GM19324 (cell line): ENCODE measurements around the gene DUOXA1.
"Not testable (repeated sequence)": the region's sequence is repeated elsewhere in the genome, so short reads cannot be mapped to it uniquely, and the experiment has no call there.

ENCODE experiments used
- ATAC-seq: cut with Tn5 transposase; IDR thresholded peaks from one replicate; pipeline ENCODE4 v1.9.1; 2021; ENCODE audit warnings: mild to moderate bottlenecking, moderate library complexity; ENCODE audit not compliant: unreplicated experiment, low FRiP score

DUOXA1 gene

GRCh38 chr15:45151998-45152828 is 22.5 kb upstream of the DUOXA1 start:
- ATAC-seq: no peak

- no peak for ATAC-seq
These were observed 21.3 kb upstream of the DUOXA1 start for GRCh38 chr15:45150997-45151396.

- no peak for ATAC-seq
These were observed 20.8 kb upstream of the DUOXA1 start for GRCh38 chr15:45150481-45150880.

GRCh38 chr15:45149060-45149459 is 19.4 kb upstream of the DUOXA1 start:
- no peak for ATAC-seq

GRCh38 chr15:45148076-45149059 is 18.7 kb upstream of the DUOXA1 start:
- no peak for ATAC-seq

GRCh38 chr15:45147606-45148005 is 17.9 kb upstream of the DUOXA1 start:
- no peak for ATAC-seq

- ATAC-seq: no peak
These were observed 16.7 kb upstream of the DUOXA1 start for GRCh38 chr15:45146405-45146804.

GRCh38 chr15:45144775-45145174 is 15.1 kb upstream of the DUOXA1 start:
- ATAC-seq: no peak

GRCh38 chr15:45143946-45144345 is 14.3 kb upstream of the DUOXA1 start:
- ATAC-seq: no peak

- ATAC-seq: no peak
These were observed 13.4 kb upstream of the DUOXA1 start for GRCh38 chr15:45143056-45143455.

- ATAC-seq: no peak
These were observed 11.7 kb upstream of the DUOXA1 start for GRCh38 chr15:45141386-45141785.

- ATAC-seq: no peak
These were observed 11.0 kb upstream of the DUOXA1 start for GRCh38 chr15:45140557-45141250.

GRCh38 chr15:45139770-45140169 is 10.1 kb upstream of the DUOXA1 start:
- ATAC-seq: no peak

GRCh38 chr15:45138814-45139765 is 9.4 kb upstream of the DUOXA1 start:
- no peak for ATAC-seq

- no peak for ATAC-seq
These were observed 8.0 kb upstream of the DUOXA1 start for GRCh38 chr15:45137703-45138102.

GRCh38 chr15:45136378-45136764 is 6.7 kb upstream of the DUOXA1 start:
- ATAC-seq: no peak

GRCh38 chr15:45135705-45136377 is 6.2 kb upstream of the DUOXA1 start:
- ATAC-seq: not testable (repeated sequence)

GRCh38 chr15:45134682-45135604 is 5.3 kb upstream of the DUOXA1 start:
- ATAC-seq: no peak
